ENCODE results near the gene ADAM23. TPM values are rescaled to one million over a fixed set of nuclear protein-coding genes. Genes with fewer than 3 reads are reported as not detected.

The ADAM23 gene
- total RNA-seq, 1 donor from 2014 or later, result 20.2 TPM

GRCh38 chr2:206533977-206534376, 90.6 kb downstream of the ADAM23 start:
- peaks cover 10% of the 10 kb centered on the region for H3K4me1 Mint-ChIP-seq (ENCODE audit: unreplicated experiment)
- no peak overlapping the region for H3K27ac Mint-ChIP-seq
- DNase-seq (ENCODE audit: extremely low spot score, unreplicated experiment), result no peak
- H3K27me3 Mint-ChIP-seq, result no peaks in the 10 kb centered on the region
- no peaks in the 10 kb centered on the region for H3K9me3 Mint-ChIP-seq
- TF ChIP-seq CTCF (conservative IDR thresholded peaks at IDR 0.05), result no peak
- H3K4me3 Mint-ChIP-seq, result no peak overlapping the region
- no peaks in the 10 kb centered on the region for H3K36me3 Mint-ChIP-seq

- no peak overlapping the region for H3K27ac Mint-ChIP-seq
- no peaks in the 10 kb centered on the region for H3K36me3 Mint-ChIP-seq
- H3K9me3 Mint-ChIP-seq, result no peaks in the 10 kb centered on the region
- TF ChIP-seq CTCF (conservative IDR thresholded peaks at IDR 0.05), result no peak
- DNase-seq (ENCODE audit: extremely low spot score, unreplicated experiment), result no peak
- peaks cover 10% of the 10 kb centered on the region for H3K4me1 Mint-ChIP-seq (ENCODE audit: unreplicated experiment)
- H3K27me3 Mint-ChIP-seq, result no peaks in the 10 kb centered on the region
- H3K4me3 Mint-ChIP-seq, result no peak overlapping the region
Observed at GRCh38 chr2:206535260-206535986, 92.1 kb downstream of the ADAM23 start.

GRCh38 chr2:206540757-206541156, 97.4 kb downstream of the ADAM23 start:
- Mint-ChIP-seq H3K27ac (no peak overlapping the region), H3K4me1 (ENCODE audit: unreplicated experiment) (no peaks in the 10 kb centered on the region), H3K36me3 (no peaks in the 10 kb centered on the region), H3K9me3 (no peaks in the 10 kb centered on the region), H3K27me3 (no peaks in the 10 kb centered on the region), H3K4me3 (no peak overlapping the region)
- TF ChIP-seq CTCF (conservative IDR thresholded peaks at IDR 0.05), result no peak
- no peak for DNase-seq (ENCODE audit: extremely low spot score, unreplicated experiment)

- DNase-seq (ENCODE audit: extremely low spot score, unreplicated experiment), result no peak
- H3K4me1 Mint-ChIP-seq (ENCODE audit: unreplicated experiment), result no peaks in the 10 kb centered on the region
- no peak for TF ChIP-seq CTCF (conservative IDR thresholded peaks at IDR 0.05)
- no peak overlapping the region for H3K4me3 Mint-ChIP-seq
- no peaks in the 10 kb centered on the region for H3K9me3 Mint-ChIP-seq
- H3K36me3 Mint-ChIP-seq, result no peaks in the 10 kb centered on the region
- H3K27ac Mint-ChIP-seq, result no peak overlapping the region
- no peaks in the 10 kb centered on the region for H3K27me3 Mint-ChIP-seq
Observed at GRCh38 chr2:206543073-206543472, 99.7 kb downstream of the ADAM23 start.

- no peaks in the 10 kb centered on the region for H3K27me3 Mint-ChIP-seq
- H3K27ac Mint-ChIP-seq, result no peak overlapping the region
- no peaks in the 10 kb centered on the region for H3K36me3 Mint-ChIP-seq
- H3K4me3 Mint-ChIP-seq, result no peak overlapping the region
- DNase-seq (ENCODE audit: extremely low spot score, unreplicated experiment), result no peak
- H3K4me1 Mint-ChIP-seq (ENCODE audit: unreplicated experiment), result no peaks in the 10 kb centered on the region
- TF ChIP-seq CTCF (conservative IDR thresholded peaks at IDR 0.05), result no peak
- no peaks in the 10 kb centered on the region for H3K9me3 Mint-ChIP-seq
Observed at GRCh38 chr2:206548383-206548782, 105.1 kb downstream of the ADAM23 start.

All from type B pancreatic cell (in vitro differentiated cells).